Dedifferentiated amniotic fluid mesenchymal stem cell (primary cell): Measurements from ENCODE around the gene UCP2.
A peak's percentile ranks its signal among the peaks of the same experiment; 100 is the strongest.
"Not testable (repeated sequence)": the region's sequence is repeated elsewhere in the genome, so short reads cannot be mapped to it uniquely, and the experiment has no call there.

ENCODE experiments used
- DNase-seq: peaks from one replicate; pipeline ENCODE4 v3.0.0-alpha.2; 2016; ENCODE audit errors: extremely low spot score

Gene UCP2

GRCh38 chr11:73944085-73944484 is 38.6 kb downstream of the UCP2 start:
- no peak for DNase-seq

- DNase-seq = no peak
Measured at GRCh38 chr11:73942010-73942409, 40.6 kb downstream of the UCP2 start.

- no peak for DNase-seq
Measured at GRCh38 chr11:73940801-73941570, 41.7 kb downstream of the UCP2 start.

GRCh38 chr11:73939096-73939495 is 43.5 kb downstream of the UCP2 start:
- DNase-seq = no peak

- DNase-seq = not testable (repeated sequence)
Measured at GRCh38 chr11:73936047-73936446, 46.6 kb downstream of the UCP2 start.

- no peak for DNase-seq
Measured at GRCh38 chr11:73932781-73933180, 49.9 kb downstream of the UCP2 start.

- no peak for DNase-seq
Measured at GRCh38 chr11:73931951-73932350, 50.7 kb downstream of the UCP2 start.

- DNase-seq = peak; percentile 39
Measured at GRCh38 chr11:73931039-73931645, 51.5 kb downstream of the UCP2 start.

GRCh38 chr11:73929388-73929787 is 53.3 kb downstream of the UCP2 start:
- DNase-seq = no peak
